Amygdala (tissue), 56 donors: ENCODE results near the gene SPDEF.

Experiments used
- DNase-seq, 56 donors: peaks; one replicate each; lab custom pipeline; 2025; lab: John Stamatoyannopoulos, UW

Gene SPDEF

DNA sequence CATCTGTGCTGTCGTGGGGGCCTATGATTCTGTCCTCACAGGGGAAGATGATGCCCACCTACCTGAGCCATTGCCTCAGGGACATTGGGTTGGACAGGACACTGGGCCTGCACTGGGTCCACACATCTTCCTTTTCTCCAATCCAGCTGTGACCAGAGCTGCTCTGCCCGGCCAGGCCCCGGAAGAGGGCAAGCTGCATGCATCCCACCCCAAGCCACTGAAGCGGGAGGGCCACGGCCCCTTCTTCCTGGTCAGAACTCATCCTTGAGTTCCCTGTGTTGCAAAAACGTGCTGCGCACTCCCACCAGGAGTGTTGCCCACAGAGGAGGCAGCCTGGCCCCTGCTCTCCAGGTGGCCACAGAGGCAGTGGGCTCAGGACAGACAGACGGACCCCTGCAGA, 38.2 kb downstream of the SPDEF start:
- DNase-seq: no peak

DNA sequence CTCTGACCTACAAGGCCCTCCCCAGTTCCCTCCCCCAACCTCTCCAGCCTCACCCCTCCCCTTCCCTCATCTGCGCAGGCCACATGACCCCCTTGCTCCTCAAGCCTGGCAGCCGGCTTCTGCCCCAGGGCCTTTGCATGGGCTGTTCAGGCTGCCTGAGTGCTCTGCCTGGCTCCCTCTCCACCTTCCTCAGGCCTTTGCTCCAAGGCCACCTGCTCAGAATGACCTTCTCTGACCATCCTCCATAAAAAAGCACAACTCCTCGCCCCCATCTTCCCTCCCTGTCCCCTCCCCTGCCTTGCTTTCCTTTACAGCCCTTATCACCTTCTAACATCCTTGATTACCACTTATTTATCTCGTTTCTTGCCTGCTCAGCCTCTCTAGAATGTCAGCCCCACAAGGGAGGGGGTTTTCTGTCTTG, 38.7 kb downstream of the SPDEF start:
- no peak for DNase-seq

DNA sequence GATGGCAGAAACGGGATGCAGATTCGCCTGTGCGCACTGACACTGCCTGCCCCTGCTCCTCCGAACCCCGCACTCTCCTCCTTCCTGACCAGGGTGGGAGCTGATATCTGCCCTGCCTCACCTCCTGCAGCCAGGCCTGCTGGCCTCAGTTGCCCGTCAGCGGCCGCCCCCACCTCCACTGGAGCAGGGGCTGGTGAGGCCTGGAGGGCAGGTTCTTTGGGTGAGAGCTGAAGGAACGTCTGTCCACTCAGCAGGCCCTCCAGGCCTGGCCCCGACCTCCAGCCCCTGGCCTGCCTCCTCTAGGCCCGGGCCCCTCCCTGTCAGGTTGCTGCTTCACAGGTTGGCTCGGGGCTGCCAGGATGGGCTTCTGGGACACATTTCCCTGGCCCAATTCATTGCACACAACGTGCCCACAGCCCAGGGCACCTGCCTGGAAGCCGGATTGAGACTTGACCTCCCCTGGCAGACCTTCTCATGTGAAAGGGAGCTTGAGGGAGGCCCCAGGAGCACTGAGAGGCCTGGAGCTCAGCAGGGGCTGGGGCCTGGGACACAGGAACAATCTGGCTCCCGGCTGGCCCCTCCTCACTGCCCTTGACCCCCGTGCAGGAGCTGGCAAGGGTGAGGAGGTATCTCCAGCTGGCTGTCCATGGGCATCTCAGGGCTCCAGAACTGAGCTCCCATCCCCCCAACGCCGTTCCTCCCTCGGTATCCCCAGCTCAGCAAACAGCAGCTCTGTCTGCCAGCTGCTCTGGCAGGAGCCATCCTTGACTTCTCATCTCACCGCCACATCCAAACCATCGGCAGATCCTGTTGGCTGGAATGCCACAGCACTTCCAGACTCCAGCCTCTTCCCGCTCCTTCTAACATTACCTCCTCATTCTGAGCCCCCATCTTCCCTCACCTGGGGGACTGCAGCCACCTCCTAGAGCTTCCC, 39.5 kb downstream of the SPDEF start:
- DNase-seq: no peak

DNA sequence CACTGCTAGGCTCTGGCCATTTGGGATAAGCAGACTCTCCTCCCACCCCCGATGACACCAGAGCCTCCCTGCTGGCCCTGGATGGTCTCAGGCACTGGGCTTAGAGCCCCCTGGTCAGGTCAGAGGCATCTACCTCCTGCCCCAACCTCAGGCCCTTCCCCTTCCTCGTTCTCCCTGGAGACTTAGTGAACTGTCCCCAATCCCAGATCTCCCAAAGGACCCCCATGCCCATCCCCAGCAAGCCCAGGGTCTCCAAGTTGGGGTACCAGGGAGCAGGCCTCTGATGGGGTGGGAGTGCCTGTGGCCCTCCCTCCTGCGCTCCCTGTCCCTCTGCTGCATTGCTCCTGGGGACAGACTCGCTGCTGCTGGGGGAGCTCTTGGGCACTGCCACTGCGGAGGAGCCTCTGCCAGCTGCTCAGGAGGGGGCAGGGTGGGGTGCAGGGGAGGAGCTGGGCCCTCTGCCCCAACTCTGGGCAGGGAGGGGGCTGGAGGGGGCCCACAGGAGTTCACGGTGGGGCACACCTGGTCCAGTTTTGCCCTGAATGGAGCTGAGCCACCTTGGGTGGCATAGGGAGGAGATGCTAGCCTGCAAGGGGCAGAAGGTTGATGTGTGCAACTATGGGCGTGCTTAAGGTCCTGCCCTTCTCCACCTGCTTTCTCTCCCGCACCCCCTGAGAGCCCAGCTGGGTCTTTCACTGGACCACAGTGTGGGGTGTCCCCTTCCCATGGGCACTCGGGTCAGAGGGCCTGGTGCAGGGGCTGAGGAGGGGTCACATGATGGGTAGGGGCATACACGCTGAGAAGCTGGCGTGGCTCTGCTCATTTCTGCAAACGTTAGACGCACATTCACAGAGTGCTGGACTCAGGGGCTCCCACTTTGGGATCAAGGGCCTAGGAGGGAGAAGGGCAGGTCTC, 40.4 kb downstream of the SPDEF start:
- DNase-seq: peak in 2 of 56 donors; percentile 20 to 22

DNA sequence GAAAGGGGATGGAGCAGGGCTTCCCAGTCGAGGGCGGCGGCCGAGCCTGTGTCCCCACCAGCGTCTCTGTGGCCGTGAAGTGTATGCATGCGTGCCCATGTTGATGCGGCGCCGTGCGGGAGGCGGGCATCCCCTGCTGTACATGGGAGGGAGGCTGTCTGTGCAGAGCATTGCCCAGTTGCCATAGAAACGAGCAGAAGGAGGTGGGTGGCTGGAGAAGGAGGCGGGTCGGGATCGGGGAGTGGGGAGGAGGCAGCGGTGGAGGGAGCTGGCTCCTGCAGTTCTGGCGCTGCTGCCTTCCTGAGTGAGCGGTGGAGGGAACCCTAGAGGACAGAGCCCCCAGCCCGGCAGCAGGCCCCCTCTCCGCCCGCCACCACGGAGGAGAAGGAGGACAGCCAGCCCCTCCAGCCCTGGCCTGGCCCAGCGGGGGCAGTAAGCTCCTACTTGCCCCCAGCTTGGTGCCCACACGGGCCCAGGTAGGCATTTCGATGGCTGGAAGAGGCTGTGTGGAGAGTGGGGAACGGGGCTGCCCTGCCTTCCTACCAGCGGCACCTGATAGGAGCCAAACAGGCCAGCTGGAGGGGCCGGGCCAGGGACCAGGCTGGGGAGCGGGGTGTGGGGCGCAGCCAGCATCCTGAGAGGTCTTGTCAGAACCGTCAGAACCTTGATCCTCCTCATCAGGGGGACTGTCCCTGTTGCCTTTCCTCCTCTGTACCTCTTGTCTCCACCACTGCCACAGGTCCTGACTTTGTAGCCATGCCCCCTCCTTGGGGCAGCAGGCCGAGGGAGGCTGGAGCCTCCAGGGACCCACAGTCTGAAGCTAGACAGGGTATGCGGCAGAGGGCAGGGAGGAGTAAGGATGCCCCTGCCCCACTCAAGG, 41.3 kb downstream of the SPDEF start:
- peak in 42 of 56 donors; percentile 21 to 88 (median 66) for DNase-seq

DNA sequence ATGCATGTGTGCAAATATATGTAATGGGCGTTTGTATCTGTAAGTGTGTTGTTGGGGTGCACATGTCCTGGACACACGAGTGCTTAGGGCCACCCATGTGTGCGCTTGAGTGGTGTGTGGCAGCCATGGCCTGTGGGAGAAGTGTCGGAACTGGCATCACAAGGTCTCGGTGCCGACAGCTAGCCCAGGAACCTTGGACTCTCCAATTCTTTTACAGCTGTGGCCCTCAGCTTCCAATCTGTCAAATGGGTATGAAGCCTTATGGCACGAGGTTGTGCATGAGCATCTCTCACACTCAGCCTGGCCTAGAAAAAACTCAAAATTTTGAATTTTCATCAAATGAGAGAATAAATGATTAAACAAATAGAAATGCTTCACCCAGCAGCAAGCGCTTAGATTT, 42.0 kb downstream of the SPDEF start:
- DNase-seq: no peak

DNA sequence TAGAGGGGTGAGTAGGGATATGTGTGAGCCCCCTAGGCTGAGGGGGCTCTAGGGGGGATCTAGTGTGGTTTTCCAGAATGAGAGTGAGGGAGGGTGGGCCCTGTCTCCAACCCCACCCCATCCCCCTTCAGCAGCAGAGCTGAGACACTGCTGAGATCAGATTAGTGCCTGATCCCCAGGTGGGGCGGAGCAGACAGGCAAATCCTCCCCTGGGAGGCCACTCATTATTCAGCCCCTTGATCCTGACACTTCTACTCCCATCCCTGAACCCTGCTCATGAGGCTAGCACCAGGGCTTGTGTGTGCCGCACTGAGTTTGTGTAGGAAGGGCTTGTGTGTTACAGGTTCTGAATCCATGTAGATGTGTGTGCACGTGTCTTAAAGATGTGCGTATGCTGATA, 42.5 kb downstream of the SPDEF start:
- DNase-seq: no peak

DNA sequence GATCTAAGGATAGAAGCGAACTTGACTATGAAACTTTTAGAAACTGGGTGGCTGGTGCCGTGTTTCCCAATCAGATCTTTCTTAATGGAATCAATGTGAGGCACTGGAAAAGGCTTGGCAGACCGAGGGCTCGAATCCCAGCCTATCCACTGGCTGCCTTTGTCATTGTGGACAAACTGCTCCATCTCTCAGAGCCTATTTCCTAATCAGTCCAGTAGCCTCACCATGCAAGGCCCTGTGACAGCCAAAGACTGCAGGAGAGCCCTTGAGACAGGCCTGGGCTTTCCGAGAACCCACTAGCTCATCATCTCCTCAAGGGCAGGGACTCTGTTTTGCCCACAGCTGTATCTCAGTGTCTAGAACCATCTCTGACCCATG, 43.4 kb downstream of the SPDEF start:
- no peak for DNase-seq

DNA sequence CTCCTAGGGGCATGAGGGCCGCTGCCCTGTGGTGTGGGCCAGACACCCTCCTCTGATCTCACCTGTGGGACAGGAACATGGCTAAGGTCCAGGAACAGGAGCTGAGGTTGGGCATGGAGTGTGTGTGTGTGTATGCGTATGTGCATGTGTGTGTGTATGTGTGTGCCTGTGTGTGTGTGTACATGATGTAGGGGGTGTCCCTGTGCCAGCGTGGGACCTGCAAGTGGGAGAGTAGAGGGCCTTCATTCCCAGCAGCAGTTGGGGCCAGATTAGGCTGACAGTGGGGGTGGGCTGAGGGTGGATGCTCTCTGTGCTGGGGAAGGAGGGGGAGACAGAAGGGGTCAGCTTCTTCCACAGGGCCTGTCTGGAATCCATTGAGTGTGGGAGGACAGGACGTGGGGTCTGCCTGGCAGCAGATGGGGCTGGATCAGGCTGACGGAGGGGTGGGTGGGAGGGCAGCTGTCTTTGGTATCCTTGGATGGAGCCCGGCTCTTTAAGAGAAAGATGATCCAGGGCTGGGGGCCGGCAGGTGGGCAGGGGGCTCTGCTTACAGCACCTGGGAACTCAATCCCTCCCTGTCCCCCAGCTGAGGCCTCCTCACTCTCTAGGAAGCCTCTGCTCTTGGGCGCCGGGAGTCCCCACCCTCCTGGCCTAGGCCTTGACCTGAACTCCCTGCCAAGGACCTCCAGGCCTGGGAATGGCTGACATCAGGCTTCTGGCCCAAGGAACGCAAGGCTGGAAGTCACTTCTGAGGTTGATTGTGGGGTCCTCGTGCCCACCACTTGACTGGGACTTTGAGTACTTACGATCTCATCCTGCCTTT, 44.0 kb downstream of the SPDEF start:
- no peak for DNase-seq

DNA sequence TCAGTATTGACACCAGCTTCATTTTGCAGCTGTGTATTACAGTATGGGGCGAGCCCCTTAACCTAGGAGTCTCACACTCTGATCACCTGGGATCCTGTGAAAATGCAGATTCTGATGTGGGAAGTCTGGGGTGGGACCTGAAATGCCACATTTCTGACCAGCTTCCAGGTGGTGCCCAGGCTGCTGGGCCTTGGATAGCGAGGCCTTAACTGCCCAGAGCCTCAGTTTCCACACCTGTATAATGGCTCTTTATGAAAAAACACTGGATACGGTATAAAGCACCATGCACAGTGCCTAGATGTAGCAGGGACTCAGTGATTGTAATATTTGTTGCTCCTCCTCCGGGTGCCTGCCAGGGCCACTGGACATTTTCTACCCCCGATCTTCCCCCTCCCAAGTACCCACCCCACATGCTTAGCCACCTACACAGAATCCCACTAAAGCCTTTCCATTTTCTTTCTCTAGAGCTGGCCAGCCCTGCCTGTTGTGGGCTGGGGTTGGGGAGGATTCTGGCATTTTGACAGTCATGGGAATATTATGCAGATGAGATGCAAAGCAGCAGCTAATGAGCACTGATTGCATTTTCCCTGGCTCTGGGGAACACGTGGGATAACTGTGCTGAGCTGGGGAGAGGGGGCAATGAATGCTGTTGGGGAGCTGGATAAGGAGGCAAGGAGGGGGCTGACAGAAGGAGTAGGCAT, 44.8 kb downstream of the SPDEF start:
- peak in 1 of 56 donors; percentile 19 for DNase-seq

DNA sequence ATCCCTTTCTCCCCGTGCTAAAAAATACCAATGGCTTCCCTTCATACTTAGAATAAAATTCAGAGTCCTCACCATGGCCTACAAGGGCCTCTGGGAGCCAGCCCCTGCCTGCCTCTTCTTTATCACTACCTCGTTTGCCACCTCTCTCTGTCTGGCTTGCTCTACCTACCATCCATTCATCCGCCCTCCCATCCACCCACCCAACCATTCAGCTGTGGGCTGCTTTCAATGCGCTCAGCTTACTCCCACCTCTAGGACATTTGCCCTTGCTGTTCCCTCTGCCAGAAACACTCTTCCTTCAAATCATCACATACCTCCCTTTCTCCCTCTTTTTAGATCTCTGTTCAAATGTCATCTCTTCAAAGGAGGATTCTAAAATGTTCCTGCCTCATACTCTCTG, 45.8 kb downstream of the SPDEF start:
- DNase-seq: no peak

DNA sequence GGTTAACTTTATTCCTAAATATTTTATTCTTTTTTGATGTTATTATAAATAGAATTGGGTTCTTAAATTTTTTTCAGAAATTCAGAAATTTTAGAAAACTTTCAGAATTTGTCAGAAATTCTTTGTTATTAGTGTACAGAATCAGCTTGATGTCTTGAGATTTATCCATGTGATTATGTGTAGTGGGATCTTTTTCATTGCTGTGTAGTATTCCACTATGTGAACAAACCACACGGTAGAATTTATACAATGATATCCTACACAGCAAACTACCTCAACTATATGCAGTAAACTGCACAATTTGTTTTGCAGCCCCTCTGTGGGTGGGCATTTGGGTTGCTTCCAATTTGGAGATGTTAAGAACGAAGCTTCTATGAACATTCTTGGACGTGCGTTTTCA, 46.3 kb downstream of the SPDEF start:
- no peak for DNase-seq

DNA sequence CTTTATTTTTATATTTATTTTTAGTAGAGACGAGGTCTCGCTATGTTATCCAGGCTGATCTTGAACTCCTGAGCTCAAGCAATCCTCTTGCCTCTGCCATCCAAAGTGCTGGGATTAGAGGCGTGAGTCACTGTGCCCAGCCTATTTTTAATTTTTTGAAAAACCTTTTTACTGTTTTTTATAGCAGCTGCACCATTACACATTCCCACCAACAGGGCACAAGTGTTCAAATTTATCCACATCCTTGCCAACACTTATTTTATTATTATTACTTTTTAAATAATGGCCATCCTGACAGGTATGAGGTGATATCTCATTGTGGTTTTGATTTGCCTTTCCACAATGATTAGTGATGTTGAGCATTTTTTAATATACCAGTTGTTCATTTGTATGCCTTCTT, 47.7 kb downstream of the SPDEF start:
- DNase-seq: no peak

DNA sequence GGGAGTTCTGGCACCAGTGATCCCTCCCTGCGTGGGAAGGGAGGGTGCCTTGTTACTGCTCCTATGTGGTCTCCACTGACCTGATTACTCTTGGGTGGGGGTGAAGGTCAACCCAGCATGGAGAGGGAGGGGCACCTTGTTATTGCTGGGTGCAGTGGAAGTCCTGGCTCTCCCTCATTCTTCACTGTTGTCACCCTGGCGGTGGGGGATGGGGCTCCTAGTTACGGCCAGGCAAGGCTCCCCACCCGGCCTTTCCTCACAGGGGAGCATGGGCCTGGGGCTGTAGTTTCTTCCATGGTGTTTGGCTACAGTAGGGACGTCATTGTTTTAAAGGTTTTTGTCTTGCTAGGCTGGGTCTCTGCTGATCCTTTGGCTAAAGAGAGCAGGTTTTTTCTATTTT, 49.4 kb downstream of the SPDEF start:
- DNase-seq: no peak

DNA sequence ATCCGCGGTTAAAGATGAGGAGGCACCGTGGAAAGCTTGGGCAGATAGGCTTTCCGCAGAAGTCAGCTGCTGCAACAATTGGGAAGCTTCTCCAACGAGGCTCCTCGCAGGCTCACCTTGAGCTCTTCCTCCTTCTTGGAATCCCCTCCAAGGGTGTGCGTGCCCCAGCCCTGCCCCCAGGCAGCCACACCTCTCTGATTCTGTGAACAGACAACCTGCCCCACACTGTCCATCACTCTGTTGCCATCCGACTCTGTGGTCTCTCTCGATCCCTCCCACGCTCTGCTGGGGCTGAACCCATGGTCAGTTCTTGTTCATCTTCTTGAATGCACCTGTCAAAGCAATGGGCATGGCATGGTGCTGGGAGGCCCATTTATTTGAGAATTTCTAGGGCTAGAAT, 58.7 kb downstream of the SPDEF start:
- DNase-seq: no peak

DNA sequence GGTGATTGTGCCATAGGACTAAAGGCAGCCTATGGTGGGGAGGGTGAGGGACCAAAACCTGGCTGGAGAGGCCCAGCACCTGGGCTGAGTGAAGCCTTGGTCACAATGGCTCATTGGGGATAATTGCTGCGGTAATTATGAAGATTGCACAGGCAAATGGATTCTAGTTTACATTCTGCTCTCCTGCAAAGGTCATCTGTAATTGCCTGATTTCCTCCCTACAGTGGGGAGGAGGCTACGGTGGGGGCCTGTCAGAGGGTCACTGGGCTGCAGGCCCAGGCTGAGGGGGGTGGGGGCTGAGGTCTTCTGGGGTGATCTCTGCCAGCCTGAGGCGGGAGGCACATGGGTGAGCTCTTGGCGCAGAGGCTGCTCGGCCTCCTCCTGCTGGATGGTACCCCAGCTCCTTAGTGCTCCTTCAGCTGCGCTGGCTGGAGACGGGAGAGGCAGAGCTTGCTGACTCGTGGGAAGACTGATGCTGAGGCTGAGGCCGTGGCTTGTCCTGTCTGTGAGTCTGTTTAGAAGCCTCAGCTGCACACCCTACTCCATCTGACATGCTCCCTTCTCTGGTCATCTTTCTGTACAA, 59.9 kb downstream of the SPDEF start:
- no peak for DNase-seq

DNA sequence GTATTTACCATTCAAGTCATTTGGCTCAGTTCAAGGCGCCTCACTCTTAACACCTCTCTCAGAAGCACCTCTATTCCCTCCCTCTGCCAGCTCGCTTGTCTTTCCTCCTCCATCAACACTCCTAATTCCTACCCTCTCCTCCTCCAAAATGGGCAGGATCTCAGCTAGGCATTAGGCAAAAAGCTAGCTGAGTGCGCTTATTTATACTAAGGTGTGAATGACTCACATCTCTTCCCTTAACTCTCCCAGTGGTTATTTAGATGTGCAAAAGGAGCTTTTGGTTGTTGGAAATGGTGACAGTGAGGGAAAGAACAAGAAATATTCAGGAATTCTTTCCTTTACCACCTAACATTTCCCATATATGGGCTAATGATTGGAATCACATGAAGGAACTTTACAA, 61.2 kb downstream of the SPDEF start:
- no peak for DNase-seq

DNA sequence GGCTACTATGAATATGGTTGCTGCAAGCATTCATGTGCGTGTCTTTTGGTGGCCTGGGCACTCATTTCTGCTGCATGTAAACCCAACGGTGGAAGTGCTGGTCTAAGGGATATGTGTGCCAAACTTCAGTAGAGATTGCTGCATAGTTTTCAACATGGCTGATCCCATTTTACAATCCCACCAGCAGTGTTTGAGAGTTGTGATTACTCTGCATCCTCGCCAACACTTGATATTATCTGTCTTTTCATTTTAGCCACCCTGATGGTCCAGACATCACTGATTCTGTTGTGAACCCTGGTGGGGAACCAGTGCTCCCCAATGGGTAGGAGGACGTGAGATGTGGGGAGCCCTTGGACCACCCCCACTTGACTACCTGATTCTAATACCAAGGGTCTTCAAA, 62.8 kb downstream of the SPDEF start:
- DNase-seq: no peak

DNA sequence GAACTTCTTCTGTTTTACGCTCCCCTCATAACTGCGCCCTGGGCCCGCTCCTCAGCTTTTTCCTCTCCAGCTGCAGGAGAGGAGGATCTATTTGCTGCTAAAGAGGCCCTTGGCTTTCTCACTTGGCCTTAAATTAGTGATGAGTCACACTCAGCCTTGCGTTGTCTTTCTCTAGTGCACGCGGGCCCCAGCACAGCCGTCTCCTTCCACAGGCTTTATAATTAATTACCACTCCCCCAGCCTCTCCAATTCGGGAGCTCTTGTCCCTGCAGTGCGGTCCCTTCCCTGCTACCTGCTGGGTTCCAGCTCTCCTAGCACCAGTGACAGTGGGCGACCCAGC, 65.1 kb downstream of the SPDEF start:
- DNase-seq: no peak
